Stomach (tissue), 9 donors: Measurements from ENCODE around the gene COA8. TPM values are rescaled to one million over a fixed set of nuclear protein-coding genes. Genes with fewer than 3 reads are reported as not detected.
"Not testable (repeated sequence)": the region's sequence is repeated elsewhere in the genome, so short reads cannot be mapped to it uniquely, and the experiment has no call there.

Experiments
- DNase-seq, 2 donors: peaks; one replicate each; pipeline versions ENCODE4 v3.0.0 to v3.0.0-alpha.2; 2013 to 2019
- H3K27ac ChIP-seq, 5 donors: fragments of 200-600 bp in 4 of 5; sonication (generic) in 4 of 5; one replicate each; pipeline ENCODE4 v1.5.1; 2013 to 2019; ENCODE audit warnings: mild to moderate bottlenecking in 1 of 5, moderate library complexity in 1 of 5
- H3K27me3 ChIP-seq, 3 donors: fragments of 200-600 bp; sonication (generic); one replicate each; pipeline ENCODE4 v1.5.1; 2017 to 2019; ENCODE audit warnings: mixed run types in 1 of 3
- H3K36me3 ChIP-seq, 4 donors: fragments of 200-600 bp; sonication (generic); 1 replicate in 3 of 4; 2 replicates in 1 of 4; pipeline ENCODE4 v1.5.1; 2016 to 2019
- H3K4me1 ChIP-seq, 4 donors: fragments of 200-600 bp; sonication (generic); one replicate each; pipeline ENCODE4 v1.5.1; 2016 to 2019
- H3K4me3 ChIP-seq, 4 donors: fragments of 200-600 bp; sonication (generic) in 3 of 4; one replicate each; pipeline ENCODE4 v1.5.1; 2016 to 2019; ENCODE audit warnings: mild to moderate bottlenecking in 1 of 4
- H3K9me3 ChIP-seq, 4 donors: fragments of 200-600 bp; sonication (generic); one replicate each; pipeline ENCODE4 v1.5.1; 2016 to 2019
- EP300 ChIP-seq: sonication (generic); formaldehyde crosslinking; IDR thresholded peaks from one replicate; pipeline ENCODE4 v1.6.1; 2017; ENCODE audit warnings: antibody characterized with exemption
- POLR2A ChIP-seq, 4 donors: fragments of 450-650 bp; IDR thresholded peaks; one replicate each; pipeline ENCODE4 v1.6.1; 2016; ENCODE audit warnings: antibody characterized with exemption in 4 of 4, control low read depth in 2 of 4, mild to moderate bottlenecking in 1 of 4, moderate library complexity in 1 of 4
- POLR2AphosphoS5 ChIP-seq, 3 donors: sonication (generic); formaldehyde crosslinking; IDR thresholded peaks; one replicate each; pipeline ENCODE4 v1.6.1; 2016; ENCODE audit warnings: antibody characterized with exemption in 3 of 3
- WGBS, 5 donors: extraction: QIAGEN DNeasy Blood & Tissue Kit in 3 of 5; methylation state at CpG; one replicate each; pipeline versions ENCODE4 v1.1.5 to v1.1.7; 2013 to 2018; 5-methylcytosine and 5-hydroxymethylcytosine counted together
- intact Hi-C: fragments of 100-400 bp; cut with DNase I; formaldehyde crosslinking; loops from one replicate; pipeline ENCODE4 v1.15.1; 2023; ENCODE audit warnings: low total_unique reads
- polyA plus RNA-seq, 3 donors: library from polyadenylated mRNA; stranded (reverse); fragments of 200-250 nt; gene quantifications; one replicate each; pipeline ENCODE4 v1.2.3, GENCODE V29; 2013
- total RNA-seq, 5 donors: library from RNA; depleted of rRNA; stranded (reverse); fragments of >200 nt; gene quantifications; one replicate each; pipeline versions ENCODE4 v1.1.0 to v1.2.3, GENCODE V29; 2014 to 2016
- TF ChIP-seq, protein P1 (sequence below), 7 experiments: fragments of 450-650 bp in 4 of 7; fragments of 200-600 bp in 3 of 7; sonication (generic) in 3 of 7; IDR thresholded peaks; one replicate each; pipeline ENCODE4 v1.5.1; 2016 to 2019; ENCODE audit warnings: antibody characterized with exemption in 7 of 7, control low read depth in 2 of 7, mild to moderate bottlenecking in 1 of 7
- donor health status: healthy with polysubstance abuse.
- donor health status: Bipolar disorder and iron deficiency.
- donor health status: healthy.

Gene COA8
- total and polyA plus RNA-seq, 8 donors: 6.4 to 96.5 (median 21.0) TPM

DNA sequence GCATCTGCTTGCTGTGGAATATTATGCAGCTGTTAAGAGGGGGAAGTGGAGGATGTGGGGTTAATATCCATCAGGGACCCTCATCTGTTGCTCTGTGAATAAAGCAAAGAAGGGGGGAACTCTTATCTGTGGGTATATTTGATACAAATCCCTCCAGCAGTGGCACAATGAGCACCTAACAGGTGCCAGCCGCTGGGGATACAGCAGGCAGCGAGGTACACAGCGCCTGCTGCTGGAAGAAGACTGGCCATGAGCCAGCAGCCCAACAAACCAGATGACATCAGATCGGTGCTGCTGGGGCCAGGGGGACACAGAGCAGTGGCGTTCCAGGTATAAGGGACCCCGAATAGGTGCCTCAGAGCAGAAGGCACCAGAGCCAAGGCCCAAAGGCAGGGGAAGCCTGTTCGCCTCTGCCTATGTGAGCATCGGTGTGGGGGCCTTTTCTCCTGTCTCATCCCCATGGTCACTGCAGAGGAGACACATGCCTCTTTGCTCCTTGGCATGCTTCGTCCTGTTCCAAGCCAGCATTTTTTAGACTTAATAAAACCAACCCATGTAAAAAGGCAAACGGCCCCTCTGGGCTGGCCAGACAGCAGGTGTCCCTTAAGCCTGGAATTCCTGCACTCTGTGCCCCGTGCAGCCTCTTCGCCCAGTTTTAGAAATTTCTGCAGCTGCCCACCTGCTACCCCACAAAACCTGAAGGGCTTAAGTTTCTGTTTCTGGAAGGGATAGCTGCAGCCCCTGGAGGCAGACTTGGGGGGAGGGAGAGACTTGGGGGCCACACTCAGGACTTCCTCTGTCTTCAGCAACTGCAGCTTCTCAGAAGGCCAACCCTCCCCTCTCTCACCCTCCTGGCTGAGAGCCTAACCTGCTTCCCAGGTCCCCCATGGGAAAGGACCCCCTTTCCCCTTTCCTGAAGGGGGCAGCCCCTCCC lies 38.5 kb upstream of the COA8 start:
- DNase-seq: no peak
- 72 to 82% (median 77%) methylated on average over 12 of the region's 12 CpGs for WGBS, 5 donors
- peaks cover 63 to 92% (median 86%) of the 10 kb centered on the region in 4 donors for H3K4me1 ChIP-seq

DNA sequence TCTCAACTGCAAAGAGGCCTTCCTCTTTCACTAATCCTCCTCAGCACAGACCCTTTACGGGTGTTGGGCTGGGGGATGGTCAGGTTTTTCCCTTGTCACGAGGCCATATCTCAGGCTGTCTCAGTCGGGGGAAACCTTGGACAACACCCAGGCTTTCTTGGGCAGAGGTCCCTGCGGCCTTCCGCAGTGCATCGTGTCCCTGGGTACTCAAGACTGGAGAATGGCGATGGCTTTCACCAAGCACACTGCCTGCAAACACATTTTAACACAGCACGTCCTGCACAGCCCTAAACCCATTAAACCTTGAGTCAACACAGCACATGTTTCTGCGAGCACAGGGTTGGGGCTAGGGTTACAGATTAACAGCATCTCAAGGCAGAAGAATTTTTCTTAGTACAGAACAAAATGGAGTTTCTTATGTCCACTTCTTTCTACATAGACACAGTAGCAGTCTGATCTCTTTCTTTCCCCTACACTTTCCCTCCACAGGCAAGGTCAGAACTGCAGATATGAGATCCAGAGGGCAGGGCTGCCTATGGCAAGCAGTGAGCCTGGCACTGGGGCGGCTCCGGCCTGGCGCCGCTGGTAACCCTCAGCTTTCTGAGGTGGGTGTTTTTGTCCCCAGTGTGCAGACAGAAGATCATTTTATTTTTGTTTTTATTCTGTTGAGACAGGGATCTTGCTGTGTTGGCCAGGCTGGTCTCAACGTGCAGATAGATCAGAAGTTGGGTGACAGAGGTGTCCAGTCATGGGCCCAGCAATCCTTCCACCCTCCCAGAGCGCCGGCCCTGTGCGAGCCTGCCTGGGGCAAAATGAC lies 37.1 kb upstream of the COA8 start:
- intact Hi-C loops, H3K36me3 ChIP-seq, H3K4me3 ChIP-seq, H3K9me3 ChIP-seq: not testable (repeated sequence)
- Histone ChIP-seq H3K27ac (peak overlapping the region; percentile 65 to 95 (median 93)), H3K27me3 (peaks cover 0 to 27% (median 20%) of the 10 kb centered on the region in 3 donors), H3K4me1 (peaks cover 63 to 92% (median 86%) of the 10 kb centered on the region in 4 donors)
- peak in 1 of 2 donors; percentile 75 for DNase-seq
- TF ChIP-seq POLR2AphosphoS5 (IDR thresholded peaks at IDR 0.05): peak in 1 of 3 donors; percentile 3
- WGBS, 5 donors: 28 to 56% (median 49%) methylated on average over 15 to 17 of the region's 17 CpGs

More for the DNA sequence above, 38.5 kb upstream of the COA8 start:
- H3K27me3 ChIP-seq: peaks cover 0 to 33% (median 20%) of the 10 kb centered on the region in 3 donors
- no peaks in the 10 kb centered on the region for H3K9me3 ChIP-seq
- TF ChIP-seq, protein P1, sequence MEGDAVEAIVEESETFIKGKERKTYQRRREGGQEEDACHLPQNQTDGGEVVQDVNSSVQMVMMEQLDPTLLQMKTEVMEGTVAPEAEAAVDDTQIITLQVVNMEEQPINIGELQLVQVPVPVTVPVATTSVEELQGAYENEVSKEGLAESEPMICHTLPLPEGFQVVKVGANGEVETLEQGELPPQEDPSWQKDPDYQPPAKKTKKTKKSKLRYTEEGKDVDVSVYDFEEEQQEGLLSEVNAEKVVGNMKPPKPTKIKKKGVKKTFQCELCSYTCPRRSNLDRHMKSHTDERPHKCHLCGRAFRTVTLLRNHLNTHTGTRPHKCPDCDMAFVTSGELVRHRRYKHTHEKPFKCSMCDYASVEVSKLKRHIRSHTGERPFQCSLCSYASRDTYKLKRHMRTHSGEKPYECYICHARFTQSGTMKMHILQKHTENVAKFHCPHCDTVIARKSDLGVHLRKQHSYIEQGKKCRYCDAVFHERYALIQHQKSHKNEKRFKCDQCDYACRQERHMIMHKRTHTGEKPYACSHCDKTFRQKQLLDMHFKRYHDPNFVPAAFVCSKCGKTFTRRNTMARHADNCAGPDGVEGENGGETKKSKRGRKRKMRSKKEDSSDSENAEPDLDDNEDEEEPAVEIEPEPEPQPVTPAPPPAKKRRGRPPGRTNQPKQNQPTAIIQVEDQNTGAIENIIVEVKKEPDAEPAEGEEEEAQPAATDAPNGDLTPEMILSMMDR (IDR thresholded peaks at IDR 0.05): no peak
- TF ChIP-seq POLR2A (IDR thresholded peaks at IDR 0.05) (no peak), POLR2AphosphoS5 (IDR thresholded peaks at IDR 0.05) (no peak)
- peak overlapping the region; percentile 37 to 95 (median 93) for H3K27ac ChIP-seq
- intact Hi-C loops: no loop called here
- no peak overlapping the region for H3K4me3 ChIP-seq
- peaks cover 6 to 11% (median 7%) of the 10 kb centered on the region in 4 donors for H3K36me3 ChIP-seq

DNA sequence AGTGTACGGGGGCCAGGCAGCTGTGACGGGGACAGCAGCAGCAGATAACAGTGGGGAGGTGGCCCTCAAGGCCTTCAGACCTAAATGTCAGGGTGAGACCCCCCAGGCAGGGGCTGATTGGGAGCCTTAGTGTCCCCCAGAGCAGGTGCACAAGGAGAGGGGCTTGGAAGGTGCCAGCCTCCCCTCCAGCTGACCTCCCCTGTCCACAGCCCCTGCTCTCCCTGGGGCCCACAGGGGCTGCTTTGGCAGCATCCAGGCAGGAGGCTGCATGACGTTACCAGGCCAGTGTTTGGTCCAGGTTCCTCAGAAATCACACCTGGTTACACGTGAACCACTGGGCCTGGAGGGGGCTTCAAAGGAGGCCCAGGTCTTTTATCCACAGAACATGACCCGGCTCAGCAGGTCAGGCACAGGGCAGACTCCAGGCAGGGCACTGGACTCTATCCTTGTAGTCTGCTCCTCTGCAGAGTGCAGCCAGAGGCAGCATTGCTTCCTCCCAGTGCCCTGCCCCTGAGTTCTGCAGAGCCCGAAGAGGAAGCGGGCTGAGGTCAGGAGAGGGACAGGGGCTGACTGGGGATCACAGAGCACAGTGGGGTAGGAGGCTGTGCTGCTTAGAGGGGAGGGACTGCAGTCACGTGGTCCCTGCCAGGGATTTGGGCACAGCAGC lies 36.4 kb upstream of the COA8 start:
- peaks cover 67 to 92% (median 86%) of the 10 kb centered on the region in 4 donors for H3K4me1 ChIP-seq

DNA sequence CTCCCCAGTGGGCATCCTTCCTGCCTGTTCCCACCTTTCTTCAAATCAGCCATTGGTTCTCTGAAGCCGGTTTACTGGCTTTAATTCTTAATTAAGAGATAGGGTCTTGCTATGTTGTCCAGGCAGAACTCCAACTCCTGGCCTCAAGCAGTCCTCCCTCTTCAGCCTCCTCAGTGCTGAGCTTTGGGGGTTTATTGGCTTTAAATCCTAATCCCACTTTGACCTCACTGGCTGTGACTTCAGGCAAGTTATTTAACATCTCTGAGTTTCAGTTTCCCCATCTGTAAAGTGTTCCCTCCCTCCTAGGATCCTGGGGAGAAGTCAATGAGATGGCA lies 35.9 kb upstream of the COA8 start:
- H3K4me3 ChIP-seq: no peak overlapping the region
- DNase-seq: no peak
- 80 to 100% (median 86%) methylated on average over 1 of the region's 1 CpG for WGBS, 5 donors
- H3K27ac ChIP-seq: peak overlapping the region; percentile 65 to 95 (median 93)
- H3K36me3 ChIP-seq: peaks cover 0 to 18% (median 9%) of the 10 kb centered on the region in 4 donors
- intact Hi-C loops: no loop called here
- no peak for TF ChIP-seq POLR2AphosphoS5 (IDR thresholded peaks at IDR 0.05)
- TF ChIP-seq POLR2A (IDR thresholded peaks at IDR 0.05): no peak
- TF ChIP-seq, protein P1 (IDR thresholded peaks at IDR 0.05): no peak
- TF ChIP-seq EP300: no peak
- no peaks in the 10 kb centered on the region for H3K9me3 ChIP-seq
- H3K4me1 ChIP-seq: peaks cover 69 to 92% (median 85%) of the 10 kb centered on the region in 4 donors
- H3K27me3 ChIP-seq: peaks cover 0 to 17% (median 11%) of the 10 kb centered on the region in 3 donors

More for the DNA sequence above, 36.4 kb upstream of the COA8 start:
- no peak for DNase-seq
- peaks cover 0 to 22% (median 16%) of the 10 kb centered on the region in 3 donors for H3K27me3 ChIP-seq
- intact Hi-C loops: no loop called here
- no peak for TF ChIP-seq POLR2AphosphoS5 (IDR thresholded peaks at IDR 0.05)
- no peak for TF ChIP-seq POLR2A (IDR thresholded peaks at IDR 0.05)
- no peak for TF ChIP-seq EP300
- TF ChIP-seq, protein P1 (IDR thresholded peaks at IDR 0.05): no peak
- H3K9me3 ChIP-seq: no peaks in the 10 kb centered on the region
- peaks cover 0 to 13% (median 6%) of the 10 kb centered on the region in 4 donors for H3K36me3 ChIP-seq
- H3K27ac ChIP-seq: peak overlapping the region; percentile 65 to 95 (median 93)
- WGBS, 5 donors: 63 to 72% (median 68%) methylated on average over 7 to 8 of the region's 8 CpGs
- no peak overlapping the region for H3K4me3 ChIP-seq
